Activated naive CD8-positive, alpha-beta T cell treated with anti-CD3 and anti-CD28 coated beads for 36 hours (primary cell): ENCODE measurements around the gene NOTCH1. TPM values are rescaled to one million over a fixed set of nuclear protein-coding genes. Genes with fewer than 3 reads are reported as not detected.

Experiments
- DNase-seq: peaks from one replicate; pipeline ENCODE4 v3.0.0; 2021
- H3K27ac Mint-ChIP-seq: one replicate; pipeline ENCODE4 v1.8.0; 2022; ENCODE audit warnings: mild to moderate bottlenecking, moderate library complexity, mixed read lengths
- H3K27me3 Mint-ChIP-seq: one replicate; pipeline ENCODE4 v1.8.0; 2022; ENCODE audit warnings: mild to moderate bottlenecking, mixed read lengths
- H3K36me3 Mint-ChIP-seq: one replicate; pipeline ENCODE4 v1.8.0; 2021; ENCODE audit warnings: mild to moderate bottlenecking, mixed read lengths
- H3K4me1 Mint-ChIP-seq: one replicate; pipeline ENCODE4 v1.8.0; 2021; ENCODE audit warnings: mixed read lengths
- H3K4me3 Mint-ChIP-seq: one replicate; pipeline ENCODE4 v1.8.0; 2022; ENCODE audit warnings: mild to moderate bottlenecking, moderate library complexity, mixed read lengths
- H3K9me3 Mint-ChIP-seq: one replicate; pipeline ENCODE4 v1.8.0; 2022; ENCODE audit warnings: mixed read lengths
- total RNA-seq, 2 experiments: library from RNA; stranded (reverse); gene quantifications; one replicate each; pipeline ENCODE4 v1.2.3, GENCODE V29; 2021

The NOTCH1 gene
- total RNA-seq, 2 experiments from 2014 or later, result 48.2 to 51.6 TPM

DNA sequence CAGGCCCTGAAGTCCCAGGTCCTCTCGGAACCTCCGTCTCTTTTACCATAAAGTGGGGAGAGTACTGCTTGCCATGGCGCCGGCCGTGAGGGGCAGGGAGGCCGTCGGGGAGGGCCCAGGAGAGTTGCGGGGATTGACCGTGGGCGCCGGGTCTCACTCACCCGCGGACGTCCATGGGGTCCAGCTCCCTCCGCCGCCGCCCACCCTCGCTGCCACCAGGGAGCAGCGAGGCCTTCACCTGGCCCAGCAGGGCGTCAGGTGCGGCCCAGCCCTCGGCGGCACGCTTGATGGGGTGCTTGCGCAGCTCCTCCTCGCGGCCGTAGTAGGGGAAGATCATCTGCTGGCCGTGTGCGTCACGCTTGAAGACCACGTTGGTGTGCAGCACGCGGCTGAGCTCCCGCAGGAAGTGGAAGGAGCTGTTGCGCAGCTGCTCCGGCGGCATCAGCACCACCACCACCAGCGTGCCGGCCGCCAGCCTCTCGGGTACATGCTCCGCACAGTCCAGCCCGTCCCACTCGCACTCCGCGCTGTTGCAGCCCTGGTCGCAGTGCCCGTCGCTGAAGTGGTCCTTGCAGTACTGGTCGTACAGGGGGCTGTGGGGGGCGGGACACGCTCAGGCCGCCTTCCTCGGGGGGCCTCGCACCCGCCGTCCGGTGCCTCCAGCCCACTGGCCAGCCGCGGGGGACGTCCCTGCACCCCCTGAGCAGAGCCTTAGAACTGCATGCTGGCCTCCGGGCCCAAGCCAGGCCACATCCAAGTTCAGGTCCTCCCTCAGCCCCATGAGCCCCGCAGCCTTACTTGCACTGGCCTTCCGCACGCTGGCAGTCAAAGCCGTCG, 41.1 kb downstream of the NOTCH1 start:
- H3K9me3 Mint-ChIP-seq, result no peaks in the 10 kb centered on the region
- DNase-seq, result no peak
- H3K27ac Mint-ChIP-seq, result no peak overlapping the region
- peaks cover 4% of the 10 kb centered on the region for H3K36me3 Mint-ChIP-seq
- no peaks in the 10 kb centered on the region for H3K4me1 Mint-ChIP-seq
- H3K4me3 Mint-ChIP-seq, result no peak overlapping the region
- H3K27me3 Mint-ChIP-seq, result no peaks in the 10 kb centered on the region

DNA sequence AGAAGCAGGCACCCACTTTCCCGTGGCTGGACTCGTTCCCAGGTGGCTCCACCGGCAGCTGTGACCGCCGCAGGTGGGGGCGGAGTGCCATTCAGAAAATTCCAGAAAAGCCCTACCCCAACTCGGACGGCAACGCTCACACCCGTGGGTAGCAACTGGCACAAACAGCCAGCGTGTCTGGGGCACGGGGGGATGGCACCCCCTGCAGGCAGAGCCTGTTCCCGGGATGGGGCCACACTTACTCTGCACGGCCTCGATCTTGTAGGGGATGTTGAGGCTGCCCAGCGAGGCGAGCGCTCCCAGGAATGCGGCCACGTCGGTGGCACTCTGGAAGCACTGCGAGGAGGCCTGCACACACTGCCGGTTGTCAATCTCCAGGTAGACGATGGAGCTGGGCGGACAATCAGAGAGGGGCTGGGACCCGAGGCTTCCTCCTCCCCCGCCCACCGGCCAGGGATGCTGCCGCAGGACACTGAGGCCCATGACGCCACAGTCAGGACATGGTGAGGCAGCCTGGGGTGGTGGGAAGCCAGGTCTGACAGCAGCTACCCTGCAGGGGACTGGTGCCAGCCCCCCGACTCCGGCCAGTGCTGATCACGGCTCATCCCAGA, 42.8 kb downstream of the NOTCH1 start:
- Mint-ChIP-seq H3K36me3 (peaks cover 4% of the 10 kb centered on the region), H3K4me1 (no peaks in the 10 kb centered on the region), H3K27ac (no peak overlapping the region), H3K9me3 (no peaks in the 10 kb centered on the region), H3K4me3 (no peak overlapping the region), H3K27me3 (no peaks in the 10 kb centered on the region)
- DNase-seq, result no peak

DNA sequence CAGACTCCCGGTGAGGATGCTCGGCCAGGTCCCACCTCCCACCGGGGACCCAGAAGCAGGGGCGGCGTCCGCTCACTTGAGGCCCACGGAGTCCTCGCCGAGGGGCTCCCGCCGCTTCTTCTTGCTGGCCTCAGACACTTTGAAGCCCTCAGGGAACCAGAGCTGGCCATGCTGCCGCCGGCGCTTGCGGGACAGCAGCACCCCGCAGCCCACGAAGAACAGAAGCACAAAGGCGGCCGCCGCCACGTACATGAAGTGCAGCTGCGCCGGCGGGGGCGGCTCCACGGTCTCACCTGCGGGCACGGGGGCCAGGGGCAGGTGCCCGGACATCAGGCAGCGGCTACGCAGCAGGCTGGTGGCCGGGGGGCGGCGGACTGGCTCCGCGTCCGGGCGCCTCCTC, 43.7 kb downstream of the NOTCH1 start:
- no peak overlapping the region for H3K27ac Mint-ChIP-seq
- no peak for DNase-seq
- no peaks in the 10 kb centered on the region for H3K9me3 Mint-ChIP-seq
- no peaks in the 10 kb centered on the region for H3K4me1 Mint-ChIP-seq
- H3K36me3 Mint-ChIP-seq, result peaks cover 4% of the 10 kb centered on the region
- H3K27me3 Mint-ChIP-seq, result no peaks in the 10 kb centered on the region
- H3K4me3 Mint-ChIP-seq, result no peak overlapping the region

DNA sequence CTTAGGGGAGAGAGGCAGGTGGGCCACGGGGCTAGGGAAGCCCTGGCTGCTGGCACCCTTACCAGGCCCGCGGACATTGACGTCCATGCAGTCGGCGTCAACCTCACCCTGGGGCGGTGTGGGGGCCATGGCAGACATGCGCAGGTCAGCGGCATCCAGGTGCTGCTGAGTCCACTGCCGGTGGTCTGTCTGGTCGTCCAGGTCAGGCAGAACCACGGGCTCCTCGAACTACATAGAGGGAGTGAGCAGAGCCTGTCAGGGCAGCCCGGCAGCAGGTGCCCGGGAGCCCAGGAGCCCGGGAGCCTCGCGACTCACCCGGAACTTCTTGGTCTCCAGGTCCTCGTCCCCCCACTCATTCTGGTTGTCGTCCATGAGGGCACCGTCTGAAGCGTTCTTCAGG, 44.2 kb downstream of the NOTCH1 start:
- no peak for DNase-seq
- no peak overlapping the region for H3K27ac Mint-ChIP-seq
- H3K27me3 Mint-ChIP-seq, result no peaks in the 10 kb centered on the region
- no peaks in the 10 kb centered on the region for H3K9me3 Mint-ChIP-seq
- H3K4me1 Mint-ChIP-seq, result no peaks in the 10 kb centered on the region
- peaks cover 4% of the 10 kb centered on the region for H3K36me3 Mint-ChIP-seq
- H3K4me3 Mint-ChIP-seq, result no peak overlapping the region

DNA sequence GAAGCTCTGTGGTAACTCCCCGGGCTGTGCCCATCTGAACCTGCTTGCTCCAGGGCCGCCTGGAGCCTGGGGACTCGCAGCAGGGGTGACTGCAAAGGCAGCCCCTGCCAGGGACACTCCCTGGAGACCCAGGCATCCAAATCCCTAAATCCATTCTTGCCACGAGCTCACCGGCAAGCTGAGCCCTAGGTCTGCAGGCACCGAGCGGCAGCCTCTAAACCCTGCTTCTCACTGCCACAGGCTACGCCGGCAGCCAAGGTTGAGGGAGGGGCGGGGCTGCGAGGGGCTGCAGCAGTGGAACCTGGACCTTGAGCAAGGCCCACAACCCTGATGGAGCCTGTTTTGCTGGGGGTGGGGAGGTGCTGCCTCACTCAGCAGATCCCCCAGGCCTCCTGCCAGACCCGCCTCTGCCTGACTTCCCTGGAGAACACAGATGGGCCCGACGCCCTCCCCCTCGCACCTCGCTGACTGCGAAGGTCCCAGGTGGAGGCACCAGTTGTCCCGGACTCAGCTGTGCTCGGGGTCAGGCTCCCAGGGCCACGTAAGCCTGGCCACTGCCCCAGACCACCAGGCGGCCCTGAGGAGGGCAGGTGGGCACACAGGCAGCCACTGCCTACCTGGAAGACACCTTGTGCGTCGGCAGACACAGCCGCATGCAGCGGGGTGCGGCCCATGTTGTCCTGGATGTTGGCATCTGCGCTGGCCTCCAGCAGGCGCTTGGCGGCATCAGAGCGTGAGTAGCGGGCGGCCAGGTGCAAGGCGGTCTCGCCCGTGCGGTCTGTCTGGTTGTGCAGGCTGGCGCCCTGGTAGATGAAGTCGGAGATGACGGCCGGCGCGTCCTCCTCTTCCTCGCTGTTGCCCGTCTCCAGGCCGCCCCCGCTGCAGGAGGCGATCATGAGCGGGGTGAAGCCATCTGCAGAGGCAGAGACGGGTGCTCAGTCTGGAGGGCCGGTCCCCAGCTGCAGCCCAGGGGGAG, 45.6 kb downstream of the NOTCH1 start:
- Mint-ChIP-seq H3K4me3 (no peak overlapping the region), H3K4me1 (no peaks in the 10 kb centered on the region), H3K36me3 (peaks cover 7% of the 10 kb centered on the region), H3K9me3 (no peaks in the 10 kb centered on the region), H3K27ac (no peak overlapping the region), H3K27me3 (no peaks in the 10 kb centered on the region)
- no peak for DNase-seq

DNA sequence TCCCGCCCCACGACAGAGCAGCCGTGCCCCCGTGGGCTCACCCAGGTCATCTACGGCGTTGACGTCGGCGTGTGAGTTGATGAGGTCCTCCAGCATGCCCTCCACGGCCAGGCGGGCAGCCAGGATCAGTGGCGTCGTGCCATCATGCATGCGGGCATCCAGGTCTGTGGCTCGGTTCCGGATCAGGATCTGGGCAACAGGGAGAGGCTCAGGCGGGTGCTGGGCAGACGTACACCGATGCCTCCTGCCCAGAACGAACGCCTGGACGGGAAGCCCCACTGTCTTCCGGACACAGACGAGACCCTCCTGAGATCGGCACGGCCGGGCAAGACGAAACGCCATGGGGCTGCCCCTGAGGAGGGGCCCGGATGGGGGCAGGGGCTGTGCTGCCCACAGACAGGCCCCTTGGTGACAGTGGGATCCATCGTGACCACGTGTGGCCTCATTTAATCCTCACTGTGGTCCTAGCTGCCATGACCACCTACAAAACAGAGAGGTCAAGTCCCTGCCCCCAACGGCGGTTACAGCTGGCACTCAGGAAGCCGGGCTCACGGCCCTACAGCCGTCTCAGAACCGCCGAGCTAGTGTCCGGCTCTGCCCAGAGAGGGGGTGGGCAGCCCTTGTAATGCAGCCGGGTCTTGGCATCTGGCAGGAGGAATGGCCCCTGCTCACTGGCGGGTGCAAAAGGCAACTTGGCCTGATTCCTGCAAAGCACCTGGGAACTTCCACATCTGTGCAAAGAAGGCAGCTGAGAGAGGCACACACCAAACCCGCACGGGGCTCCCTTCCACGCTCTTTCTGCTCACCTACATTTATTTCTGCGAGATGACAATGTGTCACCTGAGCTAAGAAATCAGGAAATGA, 46.5 kb downstream of the NOTCH1 start:
- Mint-ChIP-seq H3K4me3 (no peak overlapping the region), H3K27me3 (no peaks in the 10 kb centered on the region), H3K4me1 (no peaks in the 10 kb centered on the region), H3K27ac (no peak overlapping the region), H3K36me3 (peaks cover 7% of the 10 kb centered on the region), H3K9me3 (no peaks in the 10 kb centered on the region)
- DNase-seq, result no peak

DNA sequence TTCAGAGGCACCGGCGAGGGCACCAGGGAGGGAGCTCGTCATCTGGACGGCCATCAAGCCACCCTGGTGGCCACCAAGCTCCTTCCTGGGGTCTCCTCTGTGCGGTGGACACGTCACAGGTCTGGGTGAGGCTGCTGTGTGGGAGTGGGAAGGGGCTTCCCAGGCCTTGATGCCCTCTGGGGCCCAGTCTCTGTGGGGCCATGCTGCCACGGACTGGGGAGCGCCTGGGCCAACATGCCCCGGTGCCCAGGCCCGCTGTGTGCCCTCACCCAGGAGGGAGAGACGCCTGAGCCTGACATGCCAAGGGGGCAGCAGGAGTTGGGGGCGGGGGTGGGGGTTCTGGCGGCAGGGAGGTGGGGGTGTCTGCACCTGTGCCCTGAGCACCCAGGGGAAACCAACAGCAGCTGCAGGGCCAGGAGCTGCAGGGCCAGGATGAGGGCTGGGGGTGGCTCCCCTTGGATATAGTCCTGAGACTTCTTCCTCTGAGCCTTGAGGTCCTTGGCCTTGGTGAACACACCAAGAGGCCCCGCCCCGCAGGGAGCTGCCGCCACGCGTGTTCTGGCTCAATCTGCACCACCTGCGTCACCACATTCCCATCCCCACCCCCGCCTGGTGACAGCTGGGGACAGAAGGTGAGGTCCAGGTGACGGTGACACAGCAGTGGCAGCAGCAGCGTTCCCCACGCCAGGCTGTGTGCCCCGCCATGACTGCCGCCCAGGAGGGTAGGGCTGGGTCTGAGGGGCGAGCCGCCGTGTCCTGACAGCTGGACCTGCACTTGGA, 47.7 kb downstream of the NOTCH1 start:
- Mint-ChIP-seq H3K4me3 (no peak overlapping the region), H3K9me3 (no peaks in the 10 kb centered on the region), H3K27me3 (no peaks in the 10 kb centered on the region), H3K36me3 (peaks cover 7% of the 10 kb centered on the region), H3K27ac (no peak overlapping the region), H3K4me1 (no peaks in the 10 kb centered on the region)
- DNase-seq, result no peak

DNA sequence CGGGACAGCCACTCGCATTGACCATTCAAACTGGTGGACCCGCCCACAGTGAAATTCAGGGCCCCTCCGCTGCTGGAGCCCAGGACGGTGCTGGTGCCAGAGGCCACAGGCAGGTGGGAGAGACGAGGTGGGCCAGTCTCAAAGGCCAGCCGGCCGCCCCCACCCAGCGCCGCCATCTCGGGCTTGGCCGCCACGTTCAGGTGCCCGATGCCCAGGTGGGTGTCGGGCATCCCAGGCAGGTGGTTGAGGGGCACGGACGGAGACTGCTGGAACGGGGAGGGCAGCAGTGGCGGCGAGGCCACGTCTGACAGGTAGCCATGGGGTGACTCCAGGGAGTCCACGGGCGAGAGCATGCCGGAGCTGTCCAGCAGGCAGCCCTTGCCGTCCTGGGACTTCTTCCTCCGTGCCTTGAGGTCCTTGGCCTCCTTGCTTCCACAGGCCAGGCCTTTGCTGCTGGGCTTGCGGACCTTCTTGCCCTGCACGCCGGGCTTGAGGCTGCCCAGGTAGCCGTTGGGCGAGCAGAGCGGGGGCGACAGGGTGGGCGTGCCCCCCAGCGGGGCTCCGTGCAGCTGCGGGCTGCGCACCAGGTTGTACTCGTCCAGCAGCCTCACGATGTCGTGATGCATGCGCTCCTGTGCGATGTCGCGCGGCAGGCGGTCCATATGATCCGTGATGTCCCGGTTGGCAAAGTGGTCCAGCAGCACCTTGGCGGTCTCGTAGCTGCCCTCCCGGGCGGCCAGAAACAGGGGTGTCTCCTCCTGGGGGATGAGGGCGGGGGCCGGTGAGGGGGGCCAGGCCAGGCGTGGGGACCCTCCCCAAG, 48.8 kb downstream of the NOTCH1 start:
- no peak overlapping the region for H3K4me3 Mint-ChIP-seq
- H3K36me3 Mint-ChIP-seq, result peaks cover 5% of the 10 kb centered on the region
- DNase-seq, result no peak
- H3K27me3 Mint-ChIP-seq, result no peaks in the 10 kb centered on the region
- no peak overlapping the region for H3K27ac Mint-ChIP-seq
- H3K4me1 Mint-ChIP-seq, result no peaks in the 10 kb centered on the region
- no peaks in the 10 kb centered on the region for H3K9me3 Mint-ChIP-seq

DNA sequence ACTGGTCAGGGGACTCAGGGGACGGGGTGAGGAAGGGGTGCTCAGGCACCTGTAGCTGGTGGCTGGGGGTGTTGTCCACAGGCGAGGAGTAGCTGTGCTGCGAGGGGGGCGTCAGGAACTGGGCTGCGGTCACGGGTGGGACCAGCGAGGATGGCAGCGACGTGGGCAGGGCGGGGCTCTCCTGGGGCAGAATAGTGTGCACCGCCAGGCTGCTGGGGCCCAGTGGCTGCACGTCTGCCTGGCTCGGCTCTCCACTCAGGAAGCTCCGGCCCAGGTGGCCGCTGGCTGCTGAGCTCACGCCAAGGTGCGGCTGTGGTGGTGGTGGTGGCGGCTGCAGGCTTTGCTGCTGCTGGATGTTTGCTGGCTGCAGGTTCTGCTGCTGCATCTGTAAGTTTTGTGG, 49.7 kb downstream of the NOTCH1 start:
- Mint-ChIP-seq H3K4me3 (no peak overlapping the region), H3K27ac (no peak overlapping the region), H3K36me3 (peaks cover 3% of the 10 kb centered on the region), H3K27me3 (no peaks in the 10 kb centered on the region), H3K9me3 (no peaks in the 10 kb centered on the region), H3K4me1 (no peaks in the 10 kb centered on the region)
- DNase-seq, result no peak

DNA sequence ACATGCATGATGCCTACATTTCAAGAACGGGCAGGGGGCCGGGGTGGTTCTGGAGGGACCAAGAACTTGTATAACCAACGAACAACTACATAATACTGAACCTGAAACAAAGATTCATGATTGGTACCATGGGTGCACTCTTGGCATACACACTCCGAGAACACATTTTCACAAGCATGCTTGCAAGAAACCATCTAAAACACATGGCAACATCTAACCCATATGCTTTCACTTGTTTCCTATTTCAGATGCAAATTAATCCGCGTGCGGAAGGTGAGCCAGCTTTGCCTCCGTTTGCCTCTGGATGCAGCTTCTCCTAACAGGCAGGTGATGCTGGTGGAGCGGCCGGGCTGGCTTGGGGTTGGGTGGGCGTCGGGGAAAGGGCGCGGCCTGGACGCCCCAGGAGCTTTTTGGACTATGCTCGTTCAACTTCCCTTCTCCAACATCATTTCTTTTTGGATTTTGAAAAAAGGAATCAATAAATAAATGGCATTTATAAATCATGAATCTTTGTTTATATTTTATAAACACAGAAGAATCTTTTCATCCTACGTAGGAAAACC, 50.5 kb downstream of the NOTCH1 start:
- H3K27me3 Mint-ChIP-seq, result no peaks in the 10 kb centered on the region
- H3K36me3 Mint-ChIP-seq, result peaks cover 3% of the 10 kb centered on the region
- no peak overlapping the region for H3K27ac Mint-ChIP-seq
- H3K4me3 Mint-ChIP-seq, result no peak overlapping the region
- DNase-seq, result no peak
- no peaks in the 10 kb centered on the region for H3K4me1 Mint-ChIP-seq
- H3K9me3 Mint-ChIP-seq, result no peaks in the 10 kb centered on the region

DNA sequence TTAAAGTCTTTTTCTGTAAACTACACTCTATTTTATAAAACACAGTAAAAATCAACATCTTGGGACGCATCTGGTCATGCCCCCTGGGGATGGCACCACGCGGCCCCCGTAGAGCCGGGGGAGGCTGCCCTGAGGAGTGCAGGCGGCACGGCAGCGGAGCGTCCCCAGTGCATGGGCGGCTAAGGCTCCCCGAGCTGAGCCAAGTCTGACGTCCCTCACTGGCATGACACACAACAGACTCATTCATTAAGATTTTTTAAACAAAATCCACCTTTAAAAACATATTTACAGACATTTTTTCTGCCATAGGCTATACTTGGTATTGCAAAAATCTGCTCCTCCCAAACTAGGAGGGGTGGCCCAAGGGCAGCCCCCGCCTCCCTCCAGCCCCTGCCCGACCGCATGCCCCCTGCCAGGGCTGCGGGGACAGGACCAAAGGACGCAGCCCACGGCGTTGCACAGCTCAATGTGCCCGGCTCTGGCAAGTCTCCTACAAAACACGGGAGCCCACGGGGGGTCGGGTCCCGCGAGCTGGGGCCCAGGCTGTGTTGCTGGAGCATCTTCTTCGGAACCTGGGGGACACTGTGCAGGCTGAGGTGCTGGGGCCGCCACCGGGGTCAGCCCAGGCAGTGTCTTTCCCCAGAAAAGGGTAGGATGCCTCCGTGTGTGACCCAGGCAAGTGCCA, 51.2 kb downstream of the NOTCH1 start:
- H3K36me3 Mint-ChIP-seq, result peaks cover 3% of the 10 kb centered on the region
- no peak for DNase-seq
- no peak overlapping the region for H3K4me3 Mint-ChIP-seq
- H3K27ac Mint-ChIP-seq, result no peak overlapping the region
- no peaks in the 10 kb centered on the region for H3K9me3 Mint-ChIP-seq
- no peaks in the 10 kb centered on the region for H3K4me1 Mint-ChIP-seq
- no peaks in the 10 kb centered on the region for H3K27me3 Mint-ChIP-seq

DNA sequence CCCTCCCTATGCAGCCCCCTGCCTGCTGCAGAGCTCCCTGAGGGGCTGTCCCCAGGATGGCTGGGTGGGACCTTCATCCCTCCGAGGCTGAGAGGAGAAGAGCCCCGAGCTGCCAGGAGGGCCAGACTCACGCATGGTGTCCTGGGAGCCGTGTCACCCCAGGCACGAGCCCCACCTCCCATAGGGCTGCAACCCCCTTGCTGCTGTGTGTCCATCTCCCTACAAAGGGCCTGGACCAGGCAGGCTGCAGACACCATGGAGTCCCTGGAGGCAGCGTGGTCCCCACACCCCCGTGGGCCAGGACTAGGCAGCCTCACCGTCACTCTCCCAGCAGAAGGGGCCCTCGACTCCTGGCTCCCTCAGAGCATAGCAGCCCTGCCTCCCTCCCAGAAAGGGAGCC, 51.8 kb downstream of the NOTCH1 start:
- Mint-ChIP-seq H3K27ac (no peak overlapping the region), H3K9me3 (no peaks in the 10 kb centered on the region), H3K27me3 (no peaks in the 10 kb centered on the region), H3K36me3 (peaks cover 3% of the 10 kb centered on the region), H3K4me1 (no peaks in the 10 kb centered on the region), H3K4me3 (no peak overlapping the region)
- DNase-seq, result no peak
